HG02981 (cell line): ENCODE measurements around the gene IQGAP3.

Experiments
- ATAC-seq: cut with Tn5 transposase; IDR thresholded peaks from one replicate; pipeline ENCODE4 v1.9.1; 2021; ENCODE audit warnings: mild to moderate bottlenecking, moderate library complexity; ENCODE audit not compliant: unreplicated experiment

The IQGAP3 gene

GRCh38 chr1:156546267-156546666 is 26.1 kb downstream of the IQGAP3 start:
- ATAC-seq: no peak

DNA sequence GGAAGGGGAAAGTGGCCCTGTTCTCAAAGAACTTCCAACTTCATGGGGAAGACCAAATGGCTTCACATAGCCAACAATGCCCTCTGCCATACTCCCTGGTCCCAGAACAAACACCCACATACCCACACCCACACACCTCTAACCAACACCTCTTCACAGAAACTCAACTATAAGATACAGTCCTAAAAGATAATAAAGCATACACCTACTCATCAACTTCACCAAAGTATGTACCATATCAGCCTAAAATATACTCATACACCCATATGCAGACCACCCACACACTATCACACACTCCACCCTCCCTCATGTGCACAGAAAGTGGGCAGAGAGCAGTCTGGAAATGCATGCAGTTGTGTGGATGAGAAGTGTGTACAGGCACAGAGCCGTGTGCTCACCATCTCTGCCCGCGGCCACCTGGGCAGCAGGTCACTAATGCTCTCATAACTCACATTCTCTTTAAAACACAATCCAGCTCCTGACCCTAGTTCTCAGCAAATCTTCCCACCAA is 27.7 kb downstream of the IQGAP3 start:
- ATAC-seq: no peak

DNA sequence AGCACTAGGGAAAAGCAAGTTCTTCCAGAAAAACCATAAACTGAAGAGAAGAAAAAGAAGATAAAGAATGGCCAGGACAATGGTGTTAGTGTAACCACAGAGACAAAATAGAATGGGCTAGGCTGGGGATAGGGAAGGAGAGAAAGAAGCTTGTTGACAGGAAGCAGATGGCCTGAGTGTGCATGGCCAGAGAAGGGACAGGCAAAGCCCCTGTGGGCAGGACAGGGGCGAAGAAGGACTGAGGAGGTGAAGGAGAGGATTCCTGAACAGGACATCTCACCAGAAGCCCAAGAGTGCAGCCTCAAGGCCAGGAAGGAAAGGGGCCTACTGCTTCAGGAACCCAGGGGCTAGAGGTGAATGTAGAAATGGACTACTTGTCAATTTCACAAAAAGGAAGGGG is 29.3 kb downstream of the IQGAP3 start:
- no peak for ATAC-seq

DNA sequence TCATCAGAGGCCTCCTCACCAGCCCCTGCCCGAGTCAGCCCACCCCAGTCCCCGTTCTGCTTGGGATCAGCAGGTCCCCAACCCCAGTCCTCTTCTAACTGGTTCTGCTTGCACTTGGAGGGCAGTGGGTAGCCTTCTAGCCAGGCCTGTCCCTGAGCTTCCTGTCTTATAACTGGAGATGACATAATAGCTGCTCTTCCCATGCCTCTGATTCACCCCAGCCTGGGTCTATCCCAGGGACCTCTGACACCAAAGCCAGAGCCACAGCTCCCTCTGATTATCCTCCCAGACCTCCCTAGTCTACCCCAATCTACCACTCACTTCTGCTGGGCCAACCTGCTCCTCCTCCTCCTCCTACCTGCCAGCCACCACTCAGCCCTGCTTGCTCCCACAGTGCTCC is 31.4 kb downstream of the IQGAP3 start:
- no peak for ATAC-seq

- no peak for ATAC-seq
Measured at GRCh38 chr1:156539818-156540355, 32.5 kb downstream of the IQGAP3 start.

GRCh38 chr1:156538711-156539440 is 33.5 kb downstream of the IQGAP3 start:
- no peak for ATAC-seq

DNA sequence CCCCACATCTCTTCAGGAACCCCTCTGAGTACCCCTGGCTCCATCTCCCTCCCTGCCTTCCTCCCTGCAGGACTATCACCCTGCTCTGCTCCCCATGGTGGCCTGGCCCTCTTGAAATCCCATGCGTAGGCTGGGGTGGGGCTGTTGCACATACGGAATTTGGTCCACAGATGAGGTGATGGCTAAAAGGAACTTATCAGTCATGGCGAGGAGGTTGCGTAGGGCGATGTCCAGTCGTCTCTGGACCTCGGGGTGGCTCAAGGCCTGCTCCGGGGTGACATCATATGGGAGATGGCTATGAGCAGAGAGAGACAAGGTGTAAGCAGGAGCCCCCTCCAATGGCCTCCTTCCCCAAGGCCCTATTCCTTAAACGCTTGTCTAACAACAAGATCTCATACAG is 35.3 kb downstream of the IQGAP3 start:
- ATAC-seq: no peak

DNA sequence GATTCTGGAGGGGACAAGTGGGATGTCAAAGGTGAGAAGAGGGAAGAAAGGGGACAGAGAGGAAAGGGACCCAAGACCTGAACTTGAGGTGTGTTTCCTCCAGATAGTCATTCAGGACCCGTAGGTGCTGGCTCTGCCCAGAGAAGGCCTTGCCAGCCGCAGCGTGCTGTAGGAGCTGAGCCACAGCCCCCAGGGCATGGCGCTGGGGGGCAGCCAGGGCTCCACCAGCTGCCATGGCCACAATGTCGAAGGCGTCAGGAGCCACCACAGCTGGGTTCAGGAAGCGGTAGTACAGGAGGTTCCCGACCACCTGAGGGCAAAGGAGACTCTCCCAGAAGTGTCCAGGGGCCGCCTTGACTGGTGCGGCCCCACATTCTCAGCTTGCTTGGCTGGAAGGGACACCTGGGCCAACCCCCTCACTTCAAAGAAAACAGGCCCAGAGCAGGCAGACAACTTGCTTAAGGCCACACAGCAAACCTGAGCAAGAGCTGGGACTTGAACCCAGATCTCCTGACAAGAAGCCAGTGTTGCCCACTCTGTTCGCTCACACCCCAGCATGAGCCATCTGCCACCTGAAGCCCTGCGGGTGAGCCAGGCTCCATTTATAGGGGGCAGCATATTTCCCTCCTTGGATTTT is 37.8 kb downstream of the IQGAP3 start:
- ATAC-seq: no peak

- no peak for ATAC-seq
Measured at GRCh38 chr1:156533568-156534220, 38.7 kb downstream of the IQGAP3 start.

- no peak for ATAC-seq
Measured at GRCh38 chr1:156532374-156532773, 40.0 kb downstream of the IQGAP3 start.

DNA sequence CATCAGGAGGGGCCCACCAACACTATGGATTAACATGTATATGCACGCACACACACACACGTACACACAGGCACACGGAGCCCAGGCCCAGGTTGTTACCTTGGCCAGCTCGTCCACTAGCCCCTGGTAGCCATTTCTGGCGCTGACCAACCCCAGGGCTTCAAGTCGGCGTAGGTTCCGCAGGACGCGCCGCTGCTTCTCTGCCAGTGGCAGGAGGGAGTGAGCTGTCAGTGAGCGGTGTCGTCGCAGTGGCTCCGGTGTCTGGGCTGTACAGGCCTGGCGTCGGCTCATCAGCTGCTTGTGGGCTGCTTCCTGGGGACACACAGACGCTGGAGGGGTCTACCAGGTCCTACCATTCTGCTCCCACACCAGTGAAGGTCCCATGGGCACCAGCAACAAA is 42.4 kb downstream of the IQGAP3 start:
- ATAC-seq: no peak

DNA sequence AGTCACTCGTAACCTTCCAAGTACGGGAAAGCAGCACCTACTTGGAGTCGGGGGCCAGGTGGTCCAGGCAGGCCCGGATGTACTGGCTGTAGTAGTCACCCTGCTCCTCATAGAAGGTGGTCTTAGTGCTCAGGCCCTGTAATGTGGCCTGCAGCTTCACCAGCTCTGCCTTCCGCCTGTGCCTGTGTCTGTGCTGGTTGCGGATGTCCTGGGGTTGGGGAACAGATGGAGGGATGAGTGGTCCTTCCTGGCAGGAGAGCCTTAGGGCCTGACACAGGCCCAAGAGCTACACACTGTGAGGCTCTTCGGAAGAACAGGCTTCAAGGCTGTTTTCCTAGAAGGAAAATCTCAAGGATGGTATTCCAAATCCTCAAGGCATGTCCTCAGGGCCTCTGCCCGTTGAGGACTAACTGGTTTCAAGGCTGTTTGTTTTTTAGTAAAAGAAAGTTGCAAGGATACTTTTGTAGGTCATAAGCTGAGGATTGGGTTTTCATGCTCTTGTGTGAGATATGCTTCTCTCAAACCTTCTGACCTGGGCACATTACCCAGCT is 43.4 kb downstream of the IQGAP3 start:
- no peak for ATAC-seq

DNA sequence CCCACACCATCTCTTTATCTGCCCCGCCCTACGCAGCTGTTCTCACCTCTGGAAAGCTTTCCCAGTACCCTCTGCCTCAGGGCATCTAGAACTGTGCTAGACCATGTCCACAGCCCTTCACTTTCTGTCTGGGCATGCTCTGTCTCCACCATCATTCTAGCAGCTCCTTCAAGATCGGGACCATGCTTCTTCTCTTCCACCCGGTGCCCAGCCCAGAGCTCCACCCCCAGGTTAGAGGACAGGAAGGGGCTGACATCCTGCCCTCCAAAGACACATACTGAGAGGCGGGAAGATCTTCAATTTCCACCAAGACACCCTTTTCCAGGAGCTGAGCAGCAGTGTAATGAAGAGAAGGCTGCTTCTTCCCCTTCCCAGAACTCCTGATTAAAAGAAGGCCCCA is 44.1 kb downstream of the IQGAP3 start:
- ATAC-seq: no peak

DNA sequence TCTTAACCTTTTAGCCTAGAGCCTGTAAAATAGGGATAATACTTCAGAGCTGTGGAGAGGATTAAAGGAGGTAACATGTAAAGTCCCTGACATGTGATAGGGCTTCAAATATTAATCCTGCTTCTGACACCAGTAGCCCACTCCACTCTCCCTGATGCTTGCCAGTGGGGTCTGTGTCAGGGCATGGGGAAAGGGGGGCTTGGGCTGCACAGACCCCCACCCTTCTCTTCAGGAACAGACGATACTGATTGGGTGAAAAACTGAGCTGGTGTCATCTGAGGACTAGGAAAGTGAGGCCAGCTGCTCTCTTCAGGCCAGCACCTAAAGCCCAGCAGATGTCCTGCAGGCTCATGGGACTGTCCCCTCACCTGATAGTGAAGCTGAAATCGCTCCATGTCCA is 44.8 kb downstream of the IQGAP3 start:
- ATAC-seq: no peak

GRCh38 chr1:156525856-156526489 is 46.4 kb downstream of the IQGAP3 start:
- no peak for ATAC-seq

DNA sequence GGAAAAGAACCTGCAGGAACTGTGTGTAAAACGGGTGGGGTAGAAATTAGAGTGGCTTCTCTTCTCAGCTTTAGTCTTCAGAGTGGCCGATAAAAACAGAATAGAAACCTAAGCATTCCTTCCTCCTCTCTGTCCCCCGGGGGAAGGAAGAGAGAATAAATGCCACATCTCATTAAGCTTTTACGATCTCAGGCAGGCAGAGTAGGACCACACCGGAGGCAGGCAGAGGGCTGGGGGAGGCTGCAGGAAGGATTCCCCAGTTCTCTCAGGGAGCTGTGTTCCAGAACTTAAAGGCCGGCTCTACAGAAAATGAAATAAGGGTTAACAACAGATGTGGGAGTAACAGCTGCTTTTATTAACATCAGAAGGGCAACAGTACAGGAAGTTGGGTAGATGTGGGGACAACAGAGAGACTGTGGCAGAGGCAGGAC is 47.3 kb downstream of the IQGAP3 start:
- no peak for ATAC-seq

DNA sequence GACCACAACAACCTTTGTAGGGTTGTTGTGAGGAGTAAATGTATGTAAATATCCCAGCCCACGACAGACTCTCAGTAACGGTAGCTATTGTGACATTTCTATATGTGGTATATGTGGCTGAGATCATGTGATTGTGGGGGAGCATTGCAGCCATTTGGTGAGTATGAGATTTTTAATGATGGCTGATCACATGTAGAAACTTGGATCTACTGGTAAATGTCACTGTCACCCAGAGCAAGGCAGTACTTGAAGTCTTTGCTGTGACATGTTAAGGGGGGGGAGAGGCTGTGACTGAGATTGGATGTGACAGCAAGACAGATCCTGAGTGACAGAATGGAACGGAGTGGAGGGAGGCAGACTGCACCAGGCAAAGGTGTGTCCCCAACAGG is 47.9 kb downstream of the IQGAP3 start:
- no peak for ATAC-seq

DNA sequence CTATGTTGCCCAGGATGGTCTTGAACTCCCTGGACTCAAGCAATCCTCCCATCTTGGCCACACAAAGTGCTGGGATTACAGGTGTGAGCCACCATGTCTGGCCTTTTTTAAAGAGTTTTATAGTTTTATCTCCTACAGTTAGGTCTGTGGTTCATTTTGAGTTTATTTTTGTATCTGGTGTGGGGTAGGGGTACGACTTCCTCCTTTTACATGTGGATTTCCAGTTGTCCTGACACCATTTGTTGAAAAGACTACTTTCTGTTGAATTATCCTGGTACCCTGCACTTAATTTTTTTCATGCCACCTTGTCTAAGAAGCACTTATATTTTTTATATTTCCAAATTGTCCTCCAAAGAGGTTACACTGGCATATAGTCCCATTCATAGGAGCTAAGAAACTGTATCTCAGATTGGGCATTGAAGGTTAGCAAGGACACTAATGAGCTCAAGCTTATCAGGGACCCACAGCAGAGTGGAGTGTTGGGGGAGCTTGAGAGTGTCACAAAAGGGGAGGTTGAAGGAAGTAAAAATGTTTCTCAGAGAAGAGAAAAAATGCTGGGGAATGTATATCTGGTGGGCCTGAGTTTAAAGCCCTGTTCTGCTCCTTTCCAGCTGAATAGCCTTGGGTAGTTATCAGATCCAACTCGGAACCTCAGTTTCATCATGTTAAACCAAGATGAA is 48.4 kb downstream of the IQGAP3 start:
- no peak for ATAC-seq

- ATAC-seq: no peak
Measured at GRCh38 chr1:156522443-156522970, 49.9 kb downstream of the IQGAP3 start.

GRCh38 chr1:156517748-156518147 is 54.6 kb downstream of the IQGAP3 start:
- no peak for ATAC-seq
